Activated CD4-positive, alpha-beta T cell treated with anti-CD3 and anti-CD28 coated beads, Interleukin-2, amount 10 ng/mL, durations not matched to agents 7 days and 5 days (primary cell): Measurements from ENCODE around the gene SSUH2. TPM values are rescaled to one million over a fixed set of nuclear protein-coding genes. Genes with fewer than 3 reads are reported as not detected.
A peak's percentile ranks its signal among the peaks of the same experiment; 100 is the strongest.
"Not testable (repeated sequence)": the region's sequence is repeated elsewhere in the genome, so short reads cannot be mapped to it uniquely, and the experiment has no call there.

ENCODE experiments used
- CTCF ChIA-PET: fragments of 350-600 bp; sonication (Branson Sonifier 250); formaldehyde crosslinking; loops from one replicate; lab custom pipeline; 2021; ENCODE audit warnings: antibody characterized with exemption; lab: Charles Lee
- POLR2A ChIA-PET: fragments of 350-600 bp; sonication (Branson Sonifier 250); formaldehyde crosslinking; loops from one replicate; lab custom pipeline; 2021; ENCODE audit warnings: antibody characterized with exemption; lab: Charles Lee
- DNase-seq: peaks from one replicate; pipeline ENCODE4 v3.0.0-alpha.2; 2020
- H3K27ac Mint-ChIP-seq: one replicate; pipeline ENCODE4 v1.8.0; 2021; ENCODE audit warnings: mild to moderate bottlenecking, moderate library complexity, mixed read lengths
- H3K27me3 Mint-ChIP-seq: one replicate; pipeline ENCODE4 v1.8.0; 2021; ENCODE audit warnings: mixed read lengths
- H3K36me3 Mint-ChIP-seq: one replicate; pipeline ENCODE4 v1.8.0; 2021; ENCODE audit warnings: low read depth, mixed read lengths
- H3K4me1 Mint-ChIP-seq: one replicate; pipeline ENCODE4 v1.8.0; 2021; ENCODE audit warnings: mixed read lengths
- H3K4me3 Mint-ChIP-seq: one replicate; pipeline ENCODE4 v1.8.0; 2021; ENCODE audit warnings: mild to moderate bottlenecking, moderate library complexity, mixed read lengths
- H3K9me3 Mint-ChIP-seq: one replicate; pipeline ENCODE4 v1.8.0; 2021; ENCODE audit warnings: mixed read lengths
- total RNA-seq, 2 experiments: library from RNA; stranded (reverse); gene quantifications; one replicate each; pipeline ENCODE4 v1.2.3, GENCODE V29; 2021

SSUH2 gene
- total RNA-seq, 2 experiments from 2014 or later = not detected

DNA sequence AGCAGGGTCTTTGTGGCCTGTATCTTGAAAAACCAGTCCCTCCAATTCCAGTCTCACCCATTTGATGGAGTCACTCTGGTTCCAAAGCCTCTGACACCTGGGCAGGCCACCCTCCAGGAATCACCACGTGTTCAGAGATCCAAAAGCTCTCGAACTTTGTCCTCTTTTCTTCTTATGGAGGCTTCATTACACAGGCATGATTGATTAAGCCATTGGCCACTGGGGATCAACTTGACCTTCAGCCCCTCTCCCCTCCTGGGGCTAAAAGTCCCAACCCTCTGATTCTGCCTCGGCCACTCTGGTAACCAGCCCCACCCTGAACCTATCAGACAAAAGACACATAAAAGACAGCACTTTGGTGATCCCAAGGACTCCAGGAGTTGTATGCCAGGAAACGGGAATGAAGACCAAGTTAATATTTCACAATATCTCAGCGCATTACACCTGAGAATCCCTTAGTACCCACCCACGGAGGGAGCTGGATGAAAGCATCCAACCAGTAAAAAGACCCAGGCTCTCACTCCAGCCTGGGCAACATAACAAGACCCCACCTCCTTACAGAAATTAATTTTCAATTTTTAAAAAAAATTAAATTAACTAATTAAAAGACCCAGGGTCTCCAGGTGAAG is 23.0 kb upstream of the SSUH2 start:
- POLR2A ChIA-PET = no interaction called here
- H3K9me3 Mint-ChIP-seq = no peaks in the 10 kb centered on the region
- no peak overlapping the region for H3K4me3 Mint-ChIP-seq
- H3K27ac Mint-ChIP-seq = no peak overlapping the region
- peaks cover 10% of the 10 kb centered on the region for H3K27me3 Mint-ChIP-seq
- CTCF ChIA-PET = no interaction called here
- H3K36me3 Mint-ChIP-seq = no peaks in the 10 kb centered on the region
- no peaks in the 10 kb centered on the region for H3K4me1 Mint-ChIP-seq
- no peak for DNase-seq

DNA sequence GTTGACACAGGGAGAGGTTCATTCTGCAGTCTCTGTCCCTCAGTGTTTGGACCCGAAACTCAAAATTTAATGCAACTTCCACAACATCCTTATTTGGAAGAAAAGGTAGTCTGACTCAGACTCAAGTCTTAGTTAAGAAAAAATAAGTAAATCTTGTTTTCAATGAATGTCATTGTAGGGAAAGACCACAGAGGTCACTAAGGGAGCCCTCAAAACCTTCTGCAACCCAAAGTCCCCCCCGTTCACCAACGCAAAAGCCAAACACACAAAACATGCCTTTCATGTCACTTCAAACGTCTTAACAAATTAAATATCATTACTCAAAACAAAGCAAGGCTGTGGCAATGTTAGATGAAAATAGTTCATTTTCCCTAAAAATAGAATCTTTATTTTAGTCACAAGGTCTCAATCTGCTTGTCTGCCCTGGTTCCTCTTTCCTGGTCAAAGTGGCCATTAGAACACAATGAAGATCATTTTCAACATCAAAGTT is 20.9 kb upstream of the SSUH2 start:
- no peaks in the 10 kb centered on the region for H3K36me3 Mint-ChIP-seq
- no peak overlapping the region for H3K4me3 Mint-ChIP-seq
- CTCF ChIA-PET = no interaction called here
- no peaks in the 10 kb centered on the region for H3K9me3 Mint-ChIP-seq
- H3K4me1 Mint-ChIP-seq = no peaks in the 10 kb centered on the region
- POLR2A ChIA-PET = no interaction called here
- peaks cover 10% of the 10 kb centered on the region for H3K27me3 Mint-ChIP-seq
- H3K27ac Mint-ChIP-seq = no peak overlapping the region
- no peak for DNase-seq

DNA sequence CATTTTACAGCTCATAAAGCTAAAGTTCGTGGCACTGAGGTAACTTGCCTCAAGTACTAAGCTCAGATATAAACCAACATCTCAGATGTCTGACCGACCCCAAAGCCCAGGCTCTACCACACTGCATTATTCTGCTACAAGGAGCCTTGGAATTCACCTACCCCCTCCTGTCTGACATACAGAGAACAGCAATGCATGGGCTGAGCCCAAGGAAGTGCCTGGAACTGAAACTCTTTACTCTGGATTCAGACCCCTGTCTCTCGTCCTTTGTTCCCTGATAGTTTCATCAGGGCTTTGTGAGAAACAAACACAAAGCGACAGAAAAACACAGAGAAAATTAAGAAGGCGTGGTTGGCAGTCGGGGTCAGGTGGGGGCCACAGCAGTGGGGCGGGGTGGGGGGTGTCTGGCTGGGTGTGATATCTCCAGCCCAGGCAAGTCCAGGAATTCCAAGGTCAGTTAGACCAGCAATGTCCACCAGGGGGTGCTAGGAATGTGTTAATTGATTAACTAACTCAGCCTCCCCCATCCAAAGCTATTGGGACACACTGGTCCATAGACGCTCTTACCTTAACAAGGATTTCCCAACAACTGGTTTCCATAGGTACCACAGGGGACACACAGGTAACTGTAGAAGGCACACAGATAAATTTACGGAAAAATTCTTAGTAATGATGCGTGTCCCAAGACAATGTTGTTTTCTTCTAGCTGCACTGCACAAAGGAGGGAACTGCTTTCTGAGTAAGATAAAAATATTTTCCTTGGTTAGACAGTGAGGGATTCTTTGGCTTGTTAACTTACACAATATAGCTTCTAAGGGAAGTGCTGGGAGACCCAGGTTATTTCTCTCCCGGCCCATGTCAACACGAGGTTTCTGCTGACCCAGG is 18.8 kb upstream of the SSUH2 start:
- H3K4me1 Mint-ChIP-seq = no peaks in the 10 kb centered on the region
- H3K36me3 Mint-ChIP-seq = no peaks in the 10 kb centered on the region
- peak; percentile 44 for DNase-seq
- ChIA-PET POLR2A (no interaction called here), CTCF (no interaction called here)
- H3K27ac Mint-ChIP-seq = no peak overlapping the region
- H3K9me3 Mint-ChIP-seq = no peaks in the 10 kb centered on the region
- peaks cover 14% of the 10 kb centered on the region for H3K27me3 Mint-ChIP-seq
- no peak overlapping the region for H3K4me3 Mint-ChIP-seq

DNA sequence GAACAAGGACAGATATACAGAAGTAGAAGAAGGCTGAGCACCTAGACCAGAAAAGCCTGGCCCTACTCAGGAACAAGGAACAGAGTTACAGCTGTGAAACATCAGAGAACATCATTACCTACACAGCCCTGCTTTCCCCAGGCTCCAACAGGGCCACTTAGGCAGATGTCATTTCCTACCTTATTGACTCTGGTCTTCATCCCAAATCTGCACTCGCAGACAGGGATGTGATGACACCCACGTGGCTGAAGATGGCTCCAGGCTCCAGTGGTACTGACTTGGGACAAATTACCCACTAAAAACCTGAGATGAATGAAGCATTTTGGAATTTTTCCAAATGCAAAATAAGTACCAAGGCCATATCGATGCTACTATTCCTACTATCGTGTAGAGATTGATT is 18.0 kb upstream of the SSUH2 start:
- no peaks in the 10 kb centered on the region for H3K9me3 Mint-ChIP-seq
- H3K36me3 Mint-ChIP-seq = no peaks in the 10 kb centered on the region
- H3K27me3 Mint-ChIP-seq = peaks cover 13% of the 10 kb centered on the region
- no peak overlapping the region for H3K27ac Mint-ChIP-seq
- DNase-seq = no peak
- POLR2A ChIA-PET = no interaction called here
- CTCF ChIA-PET = no interaction called here
- H3K4me1 Mint-ChIP-seq = no peaks in the 10 kb centered on the region
- H3K4me3 Mint-ChIP-seq = no peak overlapping the region

DNA sequence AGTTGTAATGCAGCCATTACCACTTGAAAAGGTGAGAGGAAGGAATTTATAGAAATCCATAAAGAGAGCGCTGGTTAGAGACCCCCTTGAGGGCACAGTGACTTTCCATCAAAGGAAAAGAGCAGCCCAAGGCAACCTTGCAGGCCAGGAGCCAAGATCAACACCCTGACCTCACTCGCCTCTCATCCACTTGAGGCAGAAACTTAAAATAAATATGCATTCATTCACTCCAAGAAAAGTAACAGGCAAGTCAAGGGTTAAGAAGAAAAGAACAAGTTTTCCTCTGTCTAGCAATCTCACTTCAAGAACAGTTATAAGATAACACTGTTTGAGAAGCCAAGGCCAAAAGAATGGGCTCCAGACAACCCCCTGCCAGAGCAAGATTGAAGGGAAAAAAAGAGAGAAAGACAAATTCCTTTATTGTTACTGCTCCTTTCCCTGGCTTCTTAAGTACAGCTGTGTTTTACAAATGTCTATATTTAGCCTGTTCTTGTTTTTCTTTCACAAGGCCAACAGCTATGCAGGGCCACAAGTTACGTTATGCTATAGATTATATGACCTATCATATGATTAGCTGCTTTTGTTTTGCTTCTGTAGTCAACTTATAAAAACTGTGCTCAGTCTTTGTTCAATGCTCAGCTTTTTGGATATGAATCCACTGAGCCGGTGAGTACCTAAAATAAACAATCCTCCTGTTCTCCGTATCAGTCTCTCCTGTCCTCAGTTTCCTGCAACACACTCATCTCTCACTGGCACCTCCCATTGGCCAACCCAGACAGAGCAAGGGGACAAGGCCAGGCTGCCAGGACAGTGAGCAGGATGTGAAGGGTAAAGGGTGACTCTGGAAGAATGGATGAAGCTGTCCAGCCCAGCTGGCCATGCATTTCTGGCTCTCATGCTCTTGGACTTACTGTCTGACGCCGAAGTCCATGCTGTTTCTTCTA is 15.8 kb upstream of the SSUH2 start:
- ChIA-PET POLR2A (no interaction called here), CTCF (no interaction called here)
- Mint-ChIP-seq H3K4me3 (no peak overlapping the region), H3K27ac (no peak overlapping the region), H3K27me3 (peaks cover 12% of the 10 kb centered on the region), H3K9me3 (no peaks in the 10 kb centered on the region), H3K36me3 (no peaks in the 10 kb centered on the region), H3K4me1 (no peaks in the 10 kb centered on the region)
- DNase-seq = no peak

DNA sequence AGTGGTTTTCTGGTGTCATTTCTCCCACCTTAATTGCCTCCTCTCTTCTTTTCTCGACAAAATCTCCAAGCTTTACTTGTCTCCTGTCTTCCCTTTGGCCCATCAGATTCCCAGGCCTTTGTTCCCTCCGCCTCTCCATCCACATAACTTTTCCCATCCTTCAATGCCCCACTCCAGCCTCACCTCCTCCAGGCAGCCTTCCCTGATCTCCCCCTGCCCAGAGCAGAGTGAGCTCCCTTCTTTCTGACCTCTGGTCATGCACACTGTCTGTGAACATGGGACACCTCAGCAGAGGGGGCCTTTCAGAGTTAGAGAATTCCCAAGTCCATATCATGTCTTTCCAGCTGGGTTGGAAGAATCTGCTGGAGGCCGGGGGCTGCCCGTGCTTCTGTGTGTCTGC is 14.6 kb upstream of the SSUH2 start:
- H3K9me3 Mint-ChIP-seq = no peaks in the 10 kb centered on the region
- no peaks in the 10 kb centered on the region for H3K36me3 Mint-ChIP-seq
- H3K4me1 Mint-ChIP-seq = no peaks in the 10 kb centered on the region
- ChIA-PET POLR2A (no interaction called here), CTCF (no interaction called here)
- H3K4me3 Mint-ChIP-seq = no peak overlapping the region
- no peak for DNase-seq
- peaks cover 6% of the 10 kb centered on the region for H3K27me3 Mint-ChIP-seq
- no peak overlapping the region for H3K27ac Mint-ChIP-seq

DNA sequence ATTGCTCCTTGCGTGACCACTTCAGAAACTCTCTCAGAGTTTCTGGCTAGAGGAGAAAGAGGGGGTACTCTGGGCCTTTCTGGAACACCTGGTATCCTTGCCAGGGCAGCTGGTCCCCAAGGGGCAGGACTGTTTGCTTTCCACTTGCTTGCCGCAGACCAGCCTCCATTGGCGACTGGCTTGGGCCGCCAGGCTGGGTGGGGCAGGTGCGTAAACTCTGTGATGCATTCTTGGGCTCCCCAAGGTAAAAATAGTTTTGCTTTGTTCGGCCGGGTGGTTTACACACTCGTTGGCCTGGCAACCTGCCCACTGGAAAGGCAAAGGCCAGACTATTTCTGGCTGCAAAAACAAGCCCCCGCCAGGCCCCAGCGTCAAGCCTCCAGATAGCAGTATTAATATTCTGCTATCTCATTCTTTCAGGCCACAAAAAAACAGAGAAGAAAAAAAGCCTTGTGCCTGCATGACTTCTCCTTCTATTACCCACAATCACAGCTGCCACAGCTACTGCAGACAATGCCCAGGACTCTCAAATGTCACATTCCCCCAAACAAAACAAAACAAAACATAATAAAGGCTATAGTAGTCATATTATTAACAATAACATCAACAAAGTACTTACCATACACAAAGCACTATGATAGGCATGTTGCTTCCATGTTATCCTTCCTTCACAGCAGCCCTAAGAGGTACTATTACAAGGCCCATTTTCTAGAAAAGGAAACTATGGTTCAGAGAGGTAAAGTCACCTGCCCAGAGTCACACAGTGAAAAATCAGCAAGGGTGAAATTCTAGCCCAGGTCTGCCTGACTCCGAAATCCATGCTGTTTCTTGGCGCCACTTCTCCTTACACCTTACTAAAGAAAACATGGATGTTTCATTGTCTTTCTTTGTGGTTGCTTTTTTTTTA is 14.0 kb upstream of the SSUH2 start:
- CTCF ChIA-PET = no interaction called here
- POLR2A ChIA-PET = no interaction called here
- H3K36me3 Mint-ChIP-seq = no peaks in the 10 kb centered on the region
- peaks cover 6% of the 10 kb centered on the region for H3K27me3 Mint-ChIP-seq
- H3K4me3 Mint-ChIP-seq = no peak overlapping the region
- no peaks in the 10 kb centered on the region for H3K4me1 Mint-ChIP-seq
- no peak overlapping the region for H3K27ac Mint-ChIP-seq
- H3K9me3 Mint-ChIP-seq = no peaks in the 10 kb centered on the region
- no peak for DNase-seq

DNA sequence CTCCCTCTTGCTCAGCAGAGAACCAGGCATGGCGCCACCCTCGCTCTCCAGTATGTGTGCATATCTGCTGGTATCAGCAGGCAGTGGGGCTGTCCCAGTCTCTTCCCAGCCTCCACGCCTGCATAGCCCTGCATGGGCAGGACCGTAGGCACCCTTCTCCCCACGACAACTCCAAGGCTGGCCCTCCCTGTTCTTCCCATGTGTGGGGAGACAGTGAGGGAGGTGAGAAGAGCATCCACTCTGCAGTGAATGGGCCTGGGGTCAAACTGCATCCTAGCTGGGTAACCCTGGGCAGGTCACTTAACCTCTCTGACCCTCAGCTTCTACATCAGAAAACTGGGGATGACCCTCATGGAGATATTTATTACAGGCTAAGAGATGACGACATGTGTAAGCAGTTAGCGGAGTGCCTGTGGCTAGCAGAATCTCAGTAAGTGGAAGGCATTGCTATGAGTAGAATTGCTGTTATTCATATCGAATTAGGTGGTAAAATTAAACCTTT is 13.3 kb upstream of the SSUH2 start:
- H3K4me3 Mint-ChIP-seq = no peak overlapping the region
- ChIA-PET CTCF (no interaction called here), POLR2A (no interaction called here)
- no peak for DNase-seq
- H3K4me1 Mint-ChIP-seq = no peaks in the 10 kb centered on the region
- no peak overlapping the region for H3K27ac Mint-ChIP-seq
- no peaks in the 10 kb centered on the region for H3K36me3 Mint-ChIP-seq
- peaks cover 6% of the 10 kb centered on the region for H3K27me3 Mint-ChIP-seq
- H3K9me3 Mint-ChIP-seq = no peaks in the 10 kb centered on the region

DNA sequence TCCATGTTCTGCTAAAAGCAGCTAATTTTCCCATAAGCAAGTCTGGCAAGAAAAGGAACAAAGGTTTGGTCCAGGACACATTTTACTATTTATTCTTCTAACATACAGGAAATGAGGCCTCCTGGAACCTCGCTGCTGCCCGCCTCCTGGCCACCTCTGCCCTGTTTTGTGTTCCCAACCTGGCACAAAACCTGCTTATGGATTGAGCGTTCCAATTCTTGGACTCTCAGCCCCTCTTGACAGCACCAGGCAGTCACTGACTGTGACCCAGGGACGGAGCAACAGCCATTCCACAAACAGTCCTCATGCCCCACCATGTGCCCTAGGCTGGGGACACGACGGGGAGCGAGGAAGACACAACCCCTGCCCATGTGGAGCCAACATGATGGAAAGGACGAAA is 11.6 kb upstream of the SSUH2 start:
- Mint-ChIP-seq H3K4me1 (no peaks in the 10 kb centered on the region), H3K4me3 (no peak overlapping the region), H3K9me3 (no peaks in the 10 kb centered on the region), H3K27me3 (peaks cover 6% of the 10 kb centered on the region), H3K27ac (no peak overlapping the region), H3K36me3 (no peaks in the 10 kb centered on the region)
- POLR2A ChIA-PET = no interaction called here
- CTCF ChIA-PET = no interaction called here
- DNase-seq = no peak

DNA sequence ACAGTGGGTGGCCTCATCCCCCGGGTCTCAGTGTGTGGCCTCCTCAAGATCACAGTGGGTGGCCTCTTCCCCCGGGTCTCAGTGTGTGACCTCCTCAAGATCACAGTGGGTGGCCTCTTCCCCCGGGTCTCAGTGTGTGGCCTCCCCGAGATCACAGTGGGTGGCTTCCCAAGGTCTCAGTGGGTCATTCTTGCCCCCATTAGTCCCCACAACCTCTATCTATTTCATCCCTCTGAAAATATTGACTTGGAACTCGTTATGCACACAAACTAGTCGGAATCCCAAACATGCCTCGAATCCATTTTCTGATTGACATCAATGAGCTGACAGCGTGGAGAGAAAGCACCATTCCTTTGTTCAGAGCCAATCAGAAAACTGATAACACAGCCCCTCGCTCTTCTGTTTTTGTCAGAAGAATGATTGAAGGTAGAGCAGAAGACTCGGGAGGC is 10.8 kb upstream of the SSUH2 start:
- POLR2A ChIA-PET = no interaction called here
- Mint-ChIP-seq H3K4me1 (no peaks in the 10 kb centered on the region), H3K36me3 (no peaks in the 10 kb centered on the region), H3K4me3 (no peak overlapping the region), H3K9me3 (no peaks in the 10 kb centered on the region), H3K27ac (no peak overlapping the region), H3K27me3 (peaks cover 6% of the 10 kb centered on the region)
- CTCF ChIA-PET = no interaction called here
- DNase-seq = no peak

DNA sequence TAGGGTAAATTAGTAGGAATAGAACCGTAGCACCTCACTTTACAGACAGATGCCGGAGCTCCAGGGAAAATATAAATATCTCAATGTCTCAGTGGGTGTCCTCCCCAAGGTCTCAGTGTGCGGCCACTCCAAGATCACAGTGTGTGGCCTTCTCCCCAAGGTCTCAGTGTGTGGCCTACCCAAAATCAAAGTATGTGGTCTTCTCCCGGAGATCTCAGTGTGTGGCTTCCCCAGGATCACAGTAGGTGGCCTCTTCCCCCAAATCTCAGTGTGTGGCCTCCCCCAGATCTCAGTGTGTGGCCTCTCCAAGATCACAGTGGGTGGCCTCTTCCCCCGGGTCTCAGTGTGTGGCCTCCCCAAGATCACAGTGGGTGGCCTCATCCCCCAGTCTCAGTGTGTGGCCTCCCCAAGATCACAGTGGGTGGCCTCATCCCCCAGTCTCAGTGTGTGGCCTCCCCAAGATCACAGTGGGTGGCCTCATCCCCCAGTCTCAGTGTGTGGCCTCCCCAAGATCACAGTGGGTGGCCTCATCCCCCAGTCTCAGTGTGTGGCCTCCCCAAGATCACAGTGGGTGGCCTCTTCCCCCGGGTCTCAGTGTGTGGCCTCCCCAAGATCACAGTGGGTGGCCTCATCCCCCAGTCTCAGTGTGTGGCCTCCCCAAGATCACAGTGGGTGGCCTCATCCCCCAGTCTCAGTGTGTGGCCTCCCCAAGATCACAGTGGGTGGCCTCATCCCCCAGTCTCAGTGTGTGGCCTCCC is 10.2 kb upstream of the SSUH2 start:
- H3K27me3 Mint-ChIP-seq, DNase-seq, H3K4me3 Mint-ChIP-seq, CTCF ChIA-PET, H3K27ac Mint-ChIP-seq, H3K36me3 Mint-ChIP-seq, H3K4me1 Mint-ChIP-seq, H3K9me3 Mint-ChIP-seq, POLR2A ChIA-PET: not testable (repeated sequence)
